ENCODE measurements around the gene ATXN7.

- TF ChIP-seq, protein P1, sequence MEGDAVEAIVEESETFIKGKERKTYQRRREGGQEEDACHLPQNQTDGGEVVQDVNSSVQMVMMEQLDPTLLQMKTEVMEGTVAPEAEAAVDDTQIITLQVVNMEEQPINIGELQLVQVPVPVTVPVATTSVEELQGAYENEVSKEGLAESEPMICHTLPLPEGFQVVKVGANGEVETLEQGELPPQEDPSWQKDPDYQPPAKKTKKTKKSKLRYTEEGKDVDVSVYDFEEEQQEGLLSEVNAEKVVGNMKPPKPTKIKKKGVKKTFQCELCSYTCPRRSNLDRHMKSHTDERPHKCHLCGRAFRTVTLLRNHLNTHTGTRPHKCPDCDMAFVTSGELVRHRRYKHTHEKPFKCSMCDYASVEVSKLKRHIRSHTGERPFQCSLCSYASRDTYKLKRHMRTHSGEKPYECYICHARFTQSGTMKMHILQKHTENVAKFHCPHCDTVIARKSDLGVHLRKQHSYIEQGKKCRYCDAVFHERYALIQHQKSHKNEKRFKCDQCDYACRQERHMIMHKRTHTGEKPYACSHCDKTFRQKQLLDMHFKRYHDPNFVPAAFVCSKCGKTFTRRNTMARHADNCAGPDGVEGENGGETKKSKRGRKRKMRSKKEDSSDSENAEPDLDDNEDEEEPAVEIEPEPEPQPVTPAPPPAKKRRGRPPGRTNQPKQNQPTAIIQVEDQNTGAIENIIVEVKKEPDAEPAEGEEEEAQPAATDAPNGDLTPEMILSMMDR (IDR thresholded peaks at IDR 0.05): no peak
- no peak for TF ChIP-seq POLR2A (IDR thresholded peaks at IDR 0.05)
Observed at GRCh38 chr3:63830526-63830925, 33.1 kb upstream of the ATXN7 start.

Data from breast epithelium (tissue), 3 donors.